Mesothelial cell of epicardium (in vitro differentiated cells): Measurements from ENCODE around the gene IVL. TPM values are rescaled to one million over a fixed set of nuclear protein-coding genes. Genes with fewer than 3 reads are reported as not detected.

Experiments used
- DNase-seq, 2 experiments: peaks; one replicate each; pipeline ENCODE4 v3.0.0; 2021; ENCODE audit warnings: low spot score in 2 of 2; ENCODE audit not compliant: unreplicated experiment in 2 of 2
- H3K27ac Mint-ChIP-seq: 2 replicates; pipeline ENCODE4 v1.8.0; 2021; ENCODE audit warnings: mixed read lengths
- H3K27me3 Mint-ChIP-seq: 2 replicates; pipeline ENCODE4 v1.8.0; 2021; ENCODE audit warnings: low read depth, mixed read lengths
- H3K36me3 Mint-ChIP-seq: 2 replicates; pipeline ENCODE4 v1.8.0; 2021; ENCODE audit warnings: mixed read lengths
- H3K4me1 Mint-ChIP-seq: 2 replicates; pipeline ENCODE4 v1.8.0; 2021; ENCODE audit warnings: mixed read lengths
- H3K4me3 Mint-ChIP-seq: 2 replicates; pipeline ENCODE4 v1.8.0; 2021; ENCODE audit warnings: mild to moderate bottlenecking, moderate library complexity, mixed read lengths
- H3K9me3 Mint-ChIP-seq: 2 replicates; pipeline ENCODE4 v1.8.0; 2021; ENCODE audit warnings: mixed read lengths
- CTCF ChIP-seq: fragments of 200-600 bp; sonication (generic); IDR thresholded peaks from one replicate; pipeline ENCODE4 v1.5.0; 2021; ENCODE audit warnings: antibody characterized with exemption; ENCODE audit not compliant: unreplicated experiment
- total RNA-seq: library from RNA; stranded (reverse); gene quantifications from 3 replicates; pipeline ENCODE4 v1.2.1, GENCODE V29; 2021

IVL gene
- total RNA-seq, 1 donor from 2014 or later = 0.27 TPM

DNA sequence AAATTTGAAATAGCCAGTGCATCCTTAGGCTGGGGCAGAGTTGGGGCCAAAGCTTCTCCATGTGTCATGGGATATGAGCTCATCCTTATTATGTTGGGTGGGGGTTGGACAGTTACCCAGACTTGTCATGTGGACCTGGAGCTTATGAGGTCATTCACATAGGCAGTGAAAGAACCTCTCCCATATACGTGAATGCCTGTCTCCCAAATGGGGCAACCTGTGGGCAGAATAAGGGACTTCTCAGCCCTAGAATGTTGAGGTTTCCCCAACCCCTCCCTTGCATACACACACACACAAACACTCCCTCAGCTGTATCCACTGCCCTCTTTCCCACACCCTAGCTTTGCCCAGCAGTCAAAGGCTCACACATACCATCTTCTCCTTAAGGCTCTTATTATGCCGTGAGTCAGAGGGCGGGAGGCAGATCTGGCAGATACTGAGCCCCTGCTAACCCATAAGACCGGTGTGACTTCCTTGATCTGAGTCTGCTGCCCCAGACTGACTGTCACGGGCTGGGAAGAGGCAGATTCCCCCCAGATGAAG lies 2.3 kb upstream of the IVL start:
- no peak for TF ChIP-seq CTCF
- H3K36me3 Mint-ChIP-seq = no peaks in the 10 kb centered on the region
- no peaks in the 10 kb centered on the region for H3K27me3 Mint-ChIP-seq
- no peak overlapping the region for H3K4me3 Mint-ChIP-seq
- peaks cover 45% of the 10 kb centered on the region for H3K9me3 Mint-ChIP-seq
- DNase-seq = no peak
- no peaks in the 10 kb centered on the region for H3K4me1 Mint-ChIP-seq
- no peak overlapping the region for H3K27ac Mint-ChIP-seq

DNA sequence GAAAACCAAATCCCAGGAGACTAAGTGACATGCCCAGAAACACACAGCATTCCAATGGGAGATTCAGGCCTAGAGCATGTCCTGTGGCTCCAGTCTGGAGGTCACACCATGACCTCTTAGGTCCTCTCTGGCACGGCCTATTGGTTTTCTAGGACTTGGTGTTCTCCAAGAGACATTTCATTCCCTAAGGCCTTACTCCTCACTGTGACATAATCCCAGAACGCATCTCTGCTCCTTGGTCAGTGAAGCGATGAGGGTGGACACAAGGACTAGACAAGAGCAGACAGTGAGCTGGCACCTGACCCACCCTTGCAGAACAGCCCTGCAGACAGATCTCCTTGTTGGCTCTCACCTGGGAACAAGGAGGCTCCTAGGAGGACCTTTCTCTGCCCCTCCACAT lies 860 bp downstream of the IVL start:
- TF ChIP-seq CTCF = no peak
- Mint-ChIP-seq H3K27ac (no peak overlapping the region), H3K4me3 (no peak overlapping the region), H3K36me3 (no peaks in the 10 kb centered on the region), H3K4me1 (no peaks in the 10 kb centered on the region), H3K27me3 (no peaks in the 10 kb centered on the region), H3K9me3 (peaks cover 48% of the 10 kb centered on the region)
- no peak for DNase-seq

DNA sequence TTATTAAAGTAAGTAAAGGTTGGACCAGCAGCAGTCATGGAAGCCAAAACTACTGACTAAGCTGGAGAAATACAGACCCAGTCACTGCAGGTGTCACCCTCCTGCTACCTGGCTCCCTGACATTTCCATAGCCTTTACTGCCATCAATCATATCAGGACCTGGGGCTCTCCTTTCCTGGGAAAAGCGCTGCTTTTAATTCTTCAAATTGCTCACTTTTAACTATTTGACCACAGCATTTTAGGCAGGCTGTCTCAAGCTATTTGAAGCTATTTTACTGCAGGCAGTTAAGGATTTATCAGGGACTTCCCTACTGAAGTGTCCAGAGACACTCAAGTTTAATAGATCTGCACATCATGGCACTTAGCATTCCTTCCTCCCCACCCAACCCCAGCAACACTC lies 4.1 kb downstream of the IVL start:
- Mint-ChIP-seq H3K27ac (no peak overlapping the region), H3K4me1 (no peaks in the 10 kb centered on the region), H3K9me3 (peaks cover 49% of the 10 kb centered on the region), H3K27me3 (no peaks in the 10 kb centered on the region), H3K4me3 (no peak overlapping the region), H3K36me3 (no peaks in the 10 kb centered on the region)
- no peak for DNase-seq
- TF ChIP-seq CTCF = no peak

GRCh38 chr1:152912900-152913299 lies 4.6 kb downstream of the IVL start:
- H3K36me3 Mint-ChIP-seq = no peaks in the 10 kb centered on the region
- H3K4me1 Mint-ChIP-seq = peaks cover under 1% of the 10 kb centered on the region
- H3K9me3 Mint-ChIP-seq = peaks cover 47% of the 10 kb centered on the region
- TF ChIP-seq CTCF = no peak
- DNase-seq = no peak
- H3K27me3 Mint-ChIP-seq = no peaks in the 10 kb centered on the region
- H3K27ac Mint-ChIP-seq = no peak overlapping the region
- H3K4me3 Mint-ChIP-seq = no peak overlapping the region

DNA sequence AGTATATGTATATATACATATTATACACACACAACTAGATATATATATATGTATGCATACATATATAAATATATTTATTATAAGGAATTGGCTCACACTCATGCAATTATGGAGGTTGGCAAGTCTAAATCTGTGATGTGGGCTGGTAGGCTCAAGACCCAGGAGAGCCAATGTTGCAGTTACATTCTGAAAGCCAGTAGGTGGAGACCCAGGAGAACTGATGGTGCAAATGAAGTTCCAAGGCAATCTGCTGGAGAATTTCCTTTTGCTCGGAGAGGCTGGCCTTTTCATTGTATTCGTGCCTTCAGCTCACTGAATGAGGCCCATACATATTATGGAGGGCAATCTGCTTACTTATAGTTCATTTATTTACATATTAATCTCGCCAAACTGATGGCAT lies 9.4 kb downstream of the IVL start:
- peak; percentile 17 for TF ChIP-seq CTCF
- H3K27ac Mint-ChIP-seq = no peak overlapping the region
- no peaks in the 10 kb centered on the region for H3K36me3 Mint-ChIP-seq
- DNase-seq = no peak
- H3K9me3 Mint-ChIP-seq = peaks cover 35% of the 10 kb centered on the region
- no peak overlapping the region for H3K4me3 Mint-ChIP-seq
- peaks cover 2% of the 10 kb centered on the region for H3K4me1 Mint-ChIP-seq
- H3K27me3 Mint-ChIP-seq = no peaks in the 10 kb centered on the region

DNA sequence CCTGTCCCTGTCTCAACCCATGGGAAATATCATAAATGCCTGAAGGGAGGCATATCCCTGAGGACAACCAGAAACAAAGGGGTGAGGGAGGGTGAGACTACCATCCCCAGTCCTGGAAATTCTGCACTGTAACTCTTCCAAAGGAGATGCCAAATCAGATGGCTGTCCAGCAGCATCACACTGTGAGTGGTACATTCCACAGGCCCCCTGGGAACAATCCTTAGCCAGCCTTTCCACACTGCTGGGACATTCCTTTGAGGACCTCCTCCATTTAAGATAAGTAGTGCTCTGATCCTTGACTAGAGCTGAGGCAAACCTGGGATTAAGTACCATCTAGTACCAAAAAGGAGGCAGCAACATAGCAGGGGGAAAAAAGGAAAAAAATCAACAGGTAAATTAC lies 10.7 kb downstream of the IVL start:
- peaks cover 2% of the 10 kb centered on the region for H3K4me1 Mint-ChIP-seq
- H3K27ac Mint-ChIP-seq = no peak overlapping the region
- H3K9me3 Mint-ChIP-seq = peaks cover 33% of the 10 kb centered on the region
- no peaks in the 10 kb centered on the region for H3K36me3 Mint-ChIP-seq
- H3K4me3 Mint-ChIP-seq = no peak overlapping the region
- H3K27me3 Mint-ChIP-seq = no peaks in the 10 kb centered on the region
- TF ChIP-seq CTCF = no peak
- no peak for DNase-seq
